Stomach (tissue), 9 donors: ENCODE data around the gene TCL1B. TPM values are rescaled to one million over a fixed set of nuclear protein-coding genes. Genes with fewer than 3 reads are reported as not detected.

Experiments
- DNase-seq, 2 donors: peaks; one replicate each; pipeline versions ENCODE4 v3.0.0 to v3.0.0-alpha.2; 2013 to 2019
- H3K27ac ChIP-seq, 5 donors: fragments of 200-600 bp in 4 of 5; sonication (generic) in 4 of 5; one replicate each; pipeline ENCODE4 v1.5.1; 2013 to 2019; ENCODE audit warnings: mild to moderate bottlenecking in 1 of 5, moderate library complexity in 1 of 5
- H3K27me3 ChIP-seq, 3 donors: fragments of 200-600 bp; sonication (generic); one replicate each; pipeline ENCODE4 v1.5.1; 2017 to 2019; ENCODE audit warnings: mixed run types in 1 of 3
- H3K36me3 ChIP-seq, 4 donors: fragments of 200-600 bp; sonication (generic); 1 replicate in 3 of 4; 2 replicates in 1 of 4; pipeline ENCODE4 v1.5.1; 2016 to 2019
- H3K4me1 ChIP-seq, 4 donors: fragments of 200-600 bp; sonication (generic); one replicate each; pipeline ENCODE4 v1.5.1; 2016 to 2019
- H3K4me3 ChIP-seq, 4 donors: fragments of 200-600 bp; sonication (generic) in 3 of 4; one replicate each; pipeline ENCODE4 v1.5.1; 2016 to 2019; ENCODE audit warnings: mild to moderate bottlenecking in 1 of 4
- H3K9me3 ChIP-seq, 4 donors: fragments of 200-600 bp; sonication (generic); one replicate each; pipeline ENCODE4 v1.5.1; 2016 to 2019
- CTCF ChIP-seq, 7 experiments: fragments of 450-650 bp in 4 of 7; fragments of 200-600 bp in 3 of 7; sonication (generic) in 3 of 7; IDR thresholded peaks; one replicate each; pipeline ENCODE4 v1.5.1; 2016 to 2019; ENCODE audit warnings: antibody characterized with exemption in 7 of 7, control low read depth in 2 of 7, mild to moderate bottlenecking in 1 of 7
- EP300 ChIP-seq: sonication (generic); formaldehyde crosslinking; IDR thresholded peaks from one replicate; pipeline ENCODE4 v1.6.1; 2017; ENCODE audit warnings: antibody characterized with exemption
- POLR2A ChIP-seq, 4 donors: fragments of 450-650 bp; IDR thresholded peaks; one replicate each; pipeline ENCODE4 v1.6.1; 2016; ENCODE audit warnings: antibody characterized with exemption in 4 of 4, control low read depth in 2 of 4, mild to moderate bottlenecking in 1 of 4, moderate library complexity in 1 of 4
- POLR2AphosphoS5 ChIP-seq, 3 donors: sonication (generic); formaldehyde crosslinking; IDR thresholded peaks; one replicate each; pipeline ENCODE4 v1.6.1; 2016; ENCODE audit warnings: antibody characterized with exemption in 3 of 3
- WGBS, 5 donors: extraction: QIAGEN DNeasy Blood & Tissue Kit in 3 of 5; methylation state at CpG; one replicate each; pipeline versions ENCODE4 v1.1.5 to v1.1.7; 2013 to 2018; 5-methylcytosine and 5-hydroxymethylcytosine counted together
- intact Hi-C: fragments of 100-400 bp; cut with DNase I; formaldehyde crosslinking; loops from one replicate; pipeline ENCODE4 v1.15.1; 2023; ENCODE audit warnings: low total_unique reads
- polyA plus RNA-seq, 3 donors: library from polyadenylated mRNA; stranded (reverse); fragments of 200-250 nt; gene quantifications; one replicate each; pipeline ENCODE4 v1.2.3, GENCODE V29; 2013
- total RNA-seq, 5 donors: library from RNA; depleted of rRNA; stranded (reverse); fragments of >200 nt; gene quantifications; one replicate each; pipeline versions ENCODE4 v1.1.0 to v1.2.3, GENCODE V29; 2014 to 2016
- donor health status: healthy with polysubstance abuse.
- donor health status: Bipolar disorder and iron deficiency.
- donor health status: healthy.

Gene TCL1B
- total and polyA plus RNA-seq, 8 donors = 0.37 TPM; not detected in 7

- Histone ChIP-seq H3K9me3 (no peaks in the 10 kb centered on the region), H3K4me3 (no peak overlapping the region), H3K27ac (no peak overlapping the region), H3K27me3 (peaks cover 0 to 29% (median 0%) of the 10 kb centered on the region in 3 donors), H3K36me3 (no peaks in the 10 kb centered on the region), H3K4me1 (no peaks in the 10 kb centered on the region)
- no peak for DNase-seq
- TF ChIP-seq EP300 (no peak), POLR2A (IDR thresholded peaks at IDR 0.05) (no peak), POLR2AphosphoS5 (IDR thresholded peaks at IDR 0.05) (no peak), CTCF (IDR thresholded peaks at IDR 0.05) (no peak)
- 81 to 92% (median 88%) methylated on average over 5 of the region's 5 CpGs for WGBS, 5 donors
- intact Hi-C loops = no loop called here
These were observed 43.9 kb downstream of the TCL1B start for GRCh38 chr14:95730126-95730525.

- WGBS, 5 donors = 88 to 95% (median 92%) methylated on average over 1 of the region's 1 CpG
- no peak for DNase-seq
- H3K27ac ChIP-seq = no peak overlapping the region
- intact Hi-C loops = no loop called here
- peaks cover 0 to 14% (median 0%) of the 10 kb centered on the region in 3 donors for H3K27me3 ChIP-seq
- no peaks in the 10 kb centered on the region for H3K4me1 ChIP-seq
- no peaks in the 10 kb centered on the region for H3K36me3 ChIP-seq
- no peak for TF ChIP-seq POLR2A (IDR thresholded peaks at IDR 0.05)
- no peak for TF ChIP-seq EP300
- no peak for TF ChIP-seq CTCF (IDR thresholded peaks at IDR 0.05)
- TF ChIP-seq POLR2AphosphoS5 (IDR thresholded peaks at IDR 0.05) = no peak
- H3K4me3 ChIP-seq = no peak overlapping the region
- H3K9me3 ChIP-seq = no peaks in the 10 kb centered on the region
These were observed 47.0 kb downstream of the TCL1B start for GRCh38 chr14:95733212-95733611.

- Histone ChIP-seq H3K9me3 (no peaks in the 10 kb centered on the region), H3K27ac (no peak overlapping the region), H3K4me1 (no peaks in the 10 kb centered on the region), H3K27me3 (peaks cover 0 to 7% (median 0%) of the 10 kb centered on the region in 3 donors), H3K36me3 (no peaks in the 10 kb centered on the region), H3K4me3 (no peak overlapping the region)
- WGBS, 5 donors = 63 to 100% (median 81%) methylated on average over 1 of the region's 1 CpG
- no peak for DNase-seq
- TF ChIP-seq POLR2A (IDR thresholded peaks at IDR 0.05) (no peak), POLR2AphosphoS5 (IDR thresholded peaks at IDR 0.05) (no peak), EP300 (no peak), CTCF (IDR thresholded peaks at IDR 0.05) (no peak)
- intact Hi-C loops = no loop called here
These were observed 53.1 kb downstream of the TCL1B start for GRCh38 chr14:95739356-95739755.

- peak in 1 of 2 donors; percentile 18 for DNase-seq
- Histone ChIP-seq H3K9me3 (no peaks in the 10 kb centered on the region), H3K4me3 (no peak overlapping the region), H3K27me3 (peaks cover 0 to 7% (median 0%) of the 10 kb centered on the region in 3 donors), H3K4me1 (no peaks in the 10 kb centered on the region), H3K36me3 (no peaks in the 10 kb centered on the region), H3K27ac (no peak overlapping the region)
- intact Hi-C loops = no loop called here
- TF ChIP-seq EP300 = no peak
- TF ChIP-seq POLR2AphosphoS5 (IDR thresholded peaks at IDR 0.05) = no peak
- TF ChIP-seq POLR2A (IDR thresholded peaks at IDR 0.05) = no peak
- no peak for TF ChIP-seq CTCF (IDR thresholded peaks at IDR 0.05)
- WGBS, 5 donors = 10 to 19% (median 11%) methylated on average over 5 of the region's 5 CpGs
These were observed 54.8 kb downstream of the TCL1B start for GRCh38 chr14:95741038-95741490.
